HEK293 (cell line): ENCODE data around the gene SNRPD2.
A peak's percentile ranks its signal among the peaks of the same experiment; 100 is the strongest.

Experiments
- GLI2 ChIP-seq: fragments of 450-650 bp; formaldehyde crosslinking; IDR thresholded peaks from 2 replicates; pipeline ENCODE4; 2017; ENCODE audit warnings: missing biosample characterization, missing genetic modification characterization, low read depth, borderline replicate concordance
- GLI4 ChIP-seq: fragments of 450-650 bp; formaldehyde crosslinking; IDR thresholded peaks from 2 replicates; pipeline ENCODE4 v1.5.1; 2016; ENCODE audit warnings: missing biosample characterization, missing genetic modification characterization
- KLF1 ChIP-seq: fragments of 450-650 bp; formaldehyde crosslinking; IDR thresholded peaks from 2 replicates; pipeline ENCODE4 v1.5.1; 2016; ENCODE audit warnings: missing biosample characterization, missing genetic modification characterization
- KLF7 ChIP-seq: fragments of 450-650 bp; formaldehyde crosslinking; IDR thresholded peaks from 2 replicates; pipeline ENCODE4 v1.5.1; 2016; ENCODE audit warnings: missing biosample characterization, missing genetic modification characterization, borderline replicate concordance
- KLF8 ChIP-seq: fragments of 450-650 bp; formaldehyde crosslinking; IDR thresholded peaks from 2 replicates; pipeline ENCODE4 v1.5.1; 2016; ENCODE audit warnings: missing biosample characterization, missing genetic modification characterization
- OVOL3 ChIP-seq: fragments of 450-650 bp; formaldehyde crosslinking; IDR thresholded peaks from 2 replicates; pipeline ENCODE4 v1.5.1; 2016; ENCODE audit warnings: missing biosample characterization, missing genetic modification characterization
- ZBTB1 ChIP-seq: fragments of 450-650 bp; formaldehyde crosslinking; IDR thresholded peaks from 2 replicates; pipeline ENCODE4 v1.5.1; 2016; ENCODE audit warnings: missing biosample characterization, missing genetic modification characterization
- ZFP3 ChIP-seq: fragments of 450-650 bp; formaldehyde crosslinking; IDR thresholded peaks from 2 replicates; pipeline ENCODE4 v1.5.1; 2016; ENCODE audit warnings: low read depth, missing biosample characterization, missing genetic modification characterization
- ZFP41 ChIP-seq: fragments of 450-650 bp; formaldehyde crosslinking; IDR thresholded peaks from 2 replicates; pipeline ENCODE4 v1.5.1; 2016; ENCODE audit warnings: missing biosample characterization, missing genetic modification characterization, borderline replicate concordance
- ZNF148 ChIP-seq: fragments of 450-650 bp; formaldehyde crosslinking; IDR thresholded peaks from 2 replicates; pipeline ENCODE4 v1.5.0; 2017; ENCODE audit warnings: missing biosample characterization, missing genetic modification characterization, borderline replicate concordance
- ZNF16 ChIP-seq: fragments of 450-650 bp; formaldehyde crosslinking; IDR thresholded peaks from 2 replicates; pipeline ENCODE4 v1.5.1; 2016; ENCODE audit warnings: low read depth, missing biosample characterization, missing genetic modification characterization
- ZNF174 ChIP-seq: fragments of 450-650 bp; formaldehyde crosslinking; IDR thresholded peaks from 2 replicates; pipeline ENCODE4 v1.5.0; 2017; ENCODE audit warnings: missing biosample characterization, mild to moderate bottlenecking, missing genetic modification characterization
- ZNF221 ChIP-seq: fragments of 450-650 bp; formaldehyde crosslinking; IDR thresholded peaks from 2 replicates; pipeline ENCODE4 v1.5.1; 2017; ENCODE audit warnings: missing biosample characterization, missing genetic modification characterization, borderline replicate concordance
- ZNF423 ChIP-seq: fragments of 450-650 bp; formaldehyde crosslinking; IDR thresholded peaks from 2 replicates; pipeline ENCODE4 v1.5.1; 2016; ENCODE audit warnings: missing biosample characterization, missing genetic modification characterization
- ZNF513 ChIP-seq: fragments of 450-650 bp; IDR thresholded peaks from 2 replicates; pipeline ENCODE4 v1.5.1; 2018; ENCODE audit warnings: missing biosample characterization, missing genetic modification characterization
- ZNF548 ChIP-seq: fragments of 450-650 bp; formaldehyde crosslinking; IDR thresholded peaks from 2 replicates; pipeline ENCODE4 v1.5.1; 2016; ENCODE audit warnings: missing biosample characterization, missing genetic modification characterization
- ZNF560 ChIP-seq: fragments of 450-650 bp; formaldehyde crosslinking; IDR thresholded peaks from 2 replicates; pipeline ENCODE4 v1.5.1; 2017; ENCODE audit warnings: missing biosample characterization, missing genetic modification characterization, borderline replicate concordance
- ZNF610 ChIP-seq: fragments of 450-650 bp; formaldehyde crosslinking; IDR thresholded peaks from 2 replicates; pipeline ENCODE4 v1.5.1; 2016; ENCODE audit warnings: missing biosample characterization, missing genetic modification characterization, borderline replicate concordance
- ZNF623 ChIP-seq: fragments of 450-650 bp; formaldehyde crosslinking; IDR thresholded peaks from 2 replicates; pipeline ENCODE4 v1.5.1; 2016; ENCODE audit warnings: missing biosample characterization, missing genetic modification characterization
- ZNF660 ChIP-seq: fragments of 450-650 bp; IDR thresholded peaks from 2 replicates; pipeline ENCODE4 v1.5.1; 2018; ENCODE audit warnings: missing biosample characterization, mild to moderate bottlenecking, missing genetic modification characterization
- ZNF785 ChIP-seq: fragments of 450-650 bp; formaldehyde crosslinking; IDR thresholded peaks from 2 replicates; pipeline ENCODE4 v1.5.1; 2016; ENCODE audit warnings: missing biosample characterization, missing genetic modification characterization
- ZNF791 ChIP-seq: fragments of 450-650 bp; formaldehyde crosslinking; IDR thresholded peaks from 2 replicates; pipeline ENCODE4 v1.5.1; 2016; ENCODE audit warnings: missing biosample characterization, missing genetic modification characterization
- ZSCAN30 ChIP-seq: fragments of 450-650 bp; IDR thresholded peaks from 2 replicates; pipeline ENCODE4 v1.5.1; 2018; ENCODE audit warnings: missing biosample characterization, mild to moderate bottlenecking, missing genetic modification characterization, moderate library complexity
- TF ChIP-seq, protein P1 (sequence below): fragments of 450-650 bp; formaldehyde crosslinking; conservative IDR thresholded peaks from 2 replicates; pipeline ENCODE4 v1.5.1; 2016; ENCODE audit warnings: low read depth, missing biosample characterization, missing genetic modification characterization
- TF ChIP-seq, protein P2 (sequence below): fragments of 450-650 bp; formaldehyde crosslinking; IDR thresholded peaks from 2 replicates; pipeline ENCODE4 v1.5.1; 2017; ENCODE audit warnings: missing biosample characterization, mild to moderate bottlenecking, missing genetic modification characterization, moderate library complexity
- TF ChIP-seq, protein P3 (sequence below): fragments of 450-650 bp; formaldehyde crosslinking; IDR thresholded peaks from 2 replicates; pipeline ENCODE4 v1.5.1; 2016; ENCODE audit warnings: missing biosample characterization, missing genetic modification characterization
- TF ChIP-seq, protein P4 (sequence below): fragments of 450-650 bp; formaldehyde crosslinking; optimal IDR thresholded peaks from 2 replicates; pipeline ENCODE3; 2016; ENCODE audit warnings: missing biosample characterization, mild to moderate bottlenecking, missing genetic modification characterization

The SNRPD2 gene

GRCh38 chr19:45640849-45641273 lies 50.9 kb downstream of the SNRPD2 start (continued):
- TF ChIP-seq ZNF221 (tag by site-specific recombination) = no peak
- TF ChIP-seq ZNF623 (tag by site-specific recombination) = no peak
- TF ChIP-seq, protein P1, sequence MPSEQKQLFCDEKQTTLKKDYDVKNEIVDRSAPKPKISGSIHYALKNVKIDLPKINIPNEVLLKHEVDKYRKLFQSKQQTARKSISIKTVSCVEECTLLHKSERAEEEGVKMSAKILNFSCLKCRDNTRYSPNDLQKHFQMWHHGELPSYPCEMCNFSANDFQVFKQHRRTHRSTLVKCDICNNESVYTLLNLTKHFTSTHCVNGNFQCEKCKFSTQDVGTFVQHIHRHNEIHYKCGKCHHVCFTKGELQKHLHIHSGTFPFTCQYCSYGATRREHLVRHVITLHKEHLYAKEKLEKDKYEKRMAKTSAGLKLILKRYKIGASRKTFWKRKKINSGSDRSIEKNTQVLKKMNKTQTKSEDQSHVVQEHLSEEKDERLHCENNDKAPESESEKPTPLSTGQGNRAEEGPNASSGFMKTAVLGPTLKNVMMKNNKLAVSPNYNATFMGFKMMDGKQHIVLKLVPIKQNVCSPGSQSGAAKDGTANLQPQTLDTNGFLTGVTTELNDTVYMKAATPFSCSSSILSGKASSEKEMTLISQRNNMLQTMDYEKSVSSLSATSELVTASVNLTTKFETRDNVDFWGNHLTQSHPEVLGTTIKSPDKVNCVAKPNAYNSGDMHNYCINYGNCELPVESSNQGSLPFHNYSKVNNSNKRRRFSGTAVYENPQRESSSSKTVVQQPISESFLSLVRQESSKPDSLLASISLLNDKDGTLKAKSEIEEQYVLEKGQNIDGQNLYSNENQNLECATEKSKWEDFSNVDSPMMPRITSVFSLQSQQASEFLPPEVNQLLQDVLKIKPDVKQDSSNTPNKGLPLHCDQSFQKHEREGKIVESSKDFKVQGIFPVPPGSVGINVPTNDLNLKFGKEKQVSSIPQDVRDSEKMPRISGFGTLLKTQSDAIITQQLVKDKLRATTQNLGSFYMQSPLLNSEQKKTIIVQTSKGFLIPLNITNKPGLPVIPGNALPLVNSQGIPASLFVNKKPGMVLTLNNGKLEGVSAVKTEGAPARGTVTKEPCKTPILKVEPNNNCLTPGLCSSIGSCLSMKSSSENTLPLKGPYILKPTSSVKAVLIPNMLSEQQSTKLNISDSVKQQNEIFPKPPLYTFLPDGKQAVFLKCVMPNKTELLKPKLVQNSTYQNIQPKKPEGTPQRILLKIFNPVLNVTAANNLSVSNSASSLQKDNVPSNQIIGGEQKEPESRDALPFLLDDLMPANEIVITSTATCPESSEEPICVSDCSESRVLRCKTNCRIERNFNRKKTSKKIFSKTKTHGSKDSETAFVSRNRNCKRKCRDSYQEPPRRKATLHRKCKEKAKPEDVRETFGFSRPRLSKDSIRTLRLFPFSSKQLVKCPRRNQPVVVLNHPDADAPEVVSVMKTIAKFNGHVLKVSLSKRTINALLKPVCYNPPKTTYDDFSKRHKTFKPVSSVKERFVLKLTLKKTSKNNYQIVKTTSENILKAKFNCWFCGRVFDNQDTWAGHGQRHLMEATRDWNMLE = no peak
- TF ChIP-seq ZBTB1 (tag by site-specific recombination) = no peak
- peak; percentile 88 for TF ChIP-seq KLF8 (tag by site-specific recombination)
- no peak for TF ChIP-seq ZNF660 (tag by site-specific recombination)
- TF ChIP-seq ZNF610 (tag by site-specific recombination) = no peak
- TF ChIP-seq, protein P2, sequence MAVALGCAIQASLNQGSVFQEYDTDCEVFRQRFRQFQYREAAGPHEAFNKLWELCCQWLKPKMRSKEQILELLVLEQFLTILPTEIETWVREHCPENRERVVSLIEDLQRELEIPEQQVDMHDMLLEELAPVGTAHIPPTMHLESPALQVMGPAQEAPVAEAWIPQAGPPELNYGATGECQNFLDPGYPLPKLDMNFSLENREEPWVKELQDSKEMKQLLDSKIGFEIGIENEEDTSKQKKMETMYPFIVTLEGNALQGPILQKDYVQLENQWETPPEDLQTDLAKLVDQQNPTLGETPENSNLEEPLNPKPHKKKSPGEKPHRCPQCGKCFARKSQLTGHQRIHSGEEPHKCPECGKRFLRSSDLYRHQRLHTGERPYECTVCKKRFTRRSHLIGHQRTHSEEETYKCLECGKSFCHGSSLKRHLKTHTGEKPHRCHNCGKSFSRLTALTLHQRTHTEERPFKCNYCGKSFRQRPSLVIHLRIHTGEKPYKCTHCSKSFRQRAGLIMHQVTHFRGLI (tag by site-specific recombination) = peak; percentile 51; the same call in 1 of the 2 replicates
- no peak for TF ChIP-seq GLI4 (tag by site-specific recombination)
- TF ChIP-seq ZSCAN30 (tag by site-specific recombination) = no peak
- TF ChIP-seq, protein P3, sequence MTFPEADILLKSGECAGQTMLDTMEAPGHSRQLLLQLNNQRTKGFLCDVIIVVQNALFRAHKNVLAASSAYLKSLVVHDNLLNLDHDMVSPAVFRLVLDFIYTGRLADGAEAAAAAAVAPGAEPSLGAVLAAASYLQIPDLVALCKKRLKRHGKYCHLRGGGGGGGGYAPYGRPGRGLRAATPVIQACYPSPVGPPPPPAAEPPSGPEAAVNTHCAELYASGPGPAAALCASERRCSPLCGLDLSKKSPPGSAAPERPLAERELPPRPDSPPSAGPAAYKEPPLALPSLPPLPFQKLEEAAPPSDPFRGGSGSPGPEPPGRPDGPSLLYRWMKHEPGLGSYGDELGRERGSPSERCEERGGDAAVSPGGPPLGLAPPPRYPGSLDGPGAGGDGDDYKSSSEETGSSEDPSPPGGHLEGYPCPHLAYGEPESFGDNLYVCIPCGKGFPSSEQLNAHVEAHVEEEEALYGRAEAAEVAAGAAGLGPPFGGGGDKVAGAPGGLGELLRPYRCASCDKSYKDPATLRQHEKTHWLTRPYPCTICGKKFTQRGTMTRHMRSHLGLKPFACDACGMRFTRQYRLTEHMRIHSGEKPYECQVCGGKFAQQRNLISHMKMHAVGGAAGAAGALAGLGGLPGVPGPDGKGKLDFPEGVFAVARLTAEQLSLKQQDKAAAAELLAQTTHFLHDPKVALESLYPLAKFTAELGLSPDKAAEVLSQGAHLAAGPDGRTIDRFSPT (tag by site-specific recombination) = no peak
- TF ChIP-seq KLF1 (tag by site-specific recombination) = peak; percentile 92
- no peak for TF ChIP-seq ZNF548 (tag by site-specific recombination)
- TF ChIP-seq KLF7 (tag by site-specific recombination) = peak; percentile 56; the same call in 1 of the 2 replicates
- TF ChIP-seq ZNF785 (tag by site-specific recombination) = no peak
- no peak for TF ChIP-seq ZNF423 (tag by site-specific recombination)
- no peak for TF ChIP-seq OVOL3 (tag by site-specific recombination)
- no peak for TF ChIP-seq ZNF16 (tag by site-specific recombination)
- TF ChIP-seq ZFP41 (tag by site-specific recombination) = no peak
- no peak for TF ChIP-seq ZNF148 (tag by site-specific recombination)
- no peak for TF ChIP-seq ZFP3 (tag by site-specific recombination)
- TF ChIP-seq GLI2 (tag by site-specific recombination) = no peak
- no peak for TF ChIP-seq ZNF560
- no peak for TF ChIP-seq ZNF174 (tag by site-specific recombination)
- TF ChIP-seq, protein P4, sequence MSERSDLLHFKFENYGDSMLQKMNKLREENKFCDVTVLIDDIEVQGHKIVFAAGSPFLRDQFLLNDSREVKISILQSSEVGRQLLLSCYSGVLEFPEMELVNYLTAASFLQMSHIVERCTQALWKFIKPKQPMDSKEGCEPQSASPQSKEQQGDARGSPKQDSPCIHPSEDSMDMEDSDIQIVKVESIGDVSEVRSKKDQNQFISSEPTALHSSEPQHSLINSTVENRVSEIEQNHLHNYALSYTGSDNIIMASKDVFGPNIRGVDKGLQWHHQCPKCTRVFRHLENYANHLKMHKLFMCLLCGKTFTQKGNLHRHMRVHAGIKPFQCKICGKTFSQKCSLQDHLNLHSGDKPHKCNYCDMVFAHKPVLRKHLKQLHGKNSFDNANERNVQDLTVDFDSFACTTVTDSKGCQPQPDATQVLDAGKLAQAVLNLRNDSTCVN (tag by site-specific recombination) = no peak
- no peak for TF ChIP-seq ZNF513 (tag by site-specific recombination)
- no peak for TF ChIP-seq ZNF791 (tag by site-specific recombination)
